ENCODE results near the gene TENT4A. TPM values are rescaled to one million over a fixed set of nuclear protein-coding genes. Genes with fewer than 3 reads are reported as not detected.
A peak's percentile ranks its signal among the peaks of the same experiment; 100 is the strongest.

The TENT4A gene
- total and polyA plus RNA-seq, 2 experiments from 2014 or later = 6.7 to 27.0 TPM

DNA sequence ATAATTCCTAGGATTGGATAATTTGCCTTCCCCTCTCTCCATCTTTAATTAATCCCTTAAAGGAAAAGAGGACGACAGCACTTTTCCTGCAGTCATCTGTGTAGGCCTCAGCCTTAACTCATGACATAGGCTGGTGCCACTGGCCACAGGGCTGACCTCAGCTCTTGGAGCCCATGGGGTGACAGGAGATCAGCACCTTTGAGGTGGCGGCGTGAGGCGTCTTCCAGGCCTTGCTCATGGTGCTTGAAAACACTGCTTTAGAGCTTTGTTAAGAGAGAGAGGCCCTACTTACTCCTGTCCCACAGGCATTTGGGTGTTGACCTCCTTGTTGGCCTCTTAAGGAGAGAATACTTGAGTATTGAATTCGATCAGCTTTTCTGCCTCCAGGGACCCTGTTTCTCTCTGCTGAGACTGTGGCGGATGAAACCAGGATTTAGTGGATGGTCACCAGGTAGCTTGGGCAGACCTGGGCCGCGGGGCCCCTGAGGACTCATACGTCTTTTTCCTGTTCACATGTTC lies 23.4 kb downstream of the TENT4A start:
- peaks cover 7% of the 10 kb centered on the region for H3K36me3 ChIP-seq
- TF ChIP-seq, protein P1, sequence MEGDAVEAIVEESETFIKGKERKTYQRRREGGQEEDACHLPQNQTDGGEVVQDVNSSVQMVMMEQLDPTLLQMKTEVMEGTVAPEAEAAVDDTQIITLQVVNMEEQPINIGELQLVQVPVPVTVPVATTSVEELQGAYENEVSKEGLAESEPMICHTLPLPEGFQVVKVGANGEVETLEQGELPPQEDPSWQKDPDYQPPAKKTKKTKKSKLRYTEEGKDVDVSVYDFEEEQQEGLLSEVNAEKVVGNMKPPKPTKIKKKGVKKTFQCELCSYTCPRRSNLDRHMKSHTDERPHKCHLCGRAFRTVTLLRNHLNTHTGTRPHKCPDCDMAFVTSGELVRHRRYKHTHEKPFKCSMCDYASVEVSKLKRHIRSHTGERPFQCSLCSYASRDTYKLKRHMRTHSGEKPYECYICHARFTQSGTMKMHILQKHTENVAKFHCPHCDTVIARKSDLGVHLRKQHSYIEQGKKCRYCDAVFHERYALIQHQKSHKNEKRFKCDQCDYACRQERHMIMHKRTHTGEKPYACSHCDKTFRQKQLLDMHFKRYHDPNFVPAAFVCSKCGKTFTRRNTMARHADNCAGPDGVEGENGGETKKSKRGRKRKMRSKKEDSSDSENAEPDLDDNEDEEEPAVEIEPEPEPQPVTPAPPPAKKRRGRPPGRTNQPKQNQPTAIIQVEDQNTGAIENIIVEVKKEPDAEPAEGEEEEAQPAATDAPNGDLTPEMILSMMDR (IDR thresholded peaks at IDR 0.05; ENCODE audit: low read depth, low read length) = no peak
- H3K27ac ChIP-seq = peak overlapping the region; percentile 65
- no peak for DNase-seq (ENCODE audit: low read depth in 1 of 2, low spot score in 1 of 2)
- no peaks in the 10 kb centered on the region for H3K27me3 ChIP-seq
- peaks cover 7% of the 10 kb centered on the region for H3K4me1 ChIP-seq (ENCODE audit: low read depth)
- H3K4me3 ChIP-seq = no peak overlapping the region
- no peaks in the 10 kb centered on the region for H3K9me3 ChIP-seq (ENCODE audit: low read depth)

DNA sequence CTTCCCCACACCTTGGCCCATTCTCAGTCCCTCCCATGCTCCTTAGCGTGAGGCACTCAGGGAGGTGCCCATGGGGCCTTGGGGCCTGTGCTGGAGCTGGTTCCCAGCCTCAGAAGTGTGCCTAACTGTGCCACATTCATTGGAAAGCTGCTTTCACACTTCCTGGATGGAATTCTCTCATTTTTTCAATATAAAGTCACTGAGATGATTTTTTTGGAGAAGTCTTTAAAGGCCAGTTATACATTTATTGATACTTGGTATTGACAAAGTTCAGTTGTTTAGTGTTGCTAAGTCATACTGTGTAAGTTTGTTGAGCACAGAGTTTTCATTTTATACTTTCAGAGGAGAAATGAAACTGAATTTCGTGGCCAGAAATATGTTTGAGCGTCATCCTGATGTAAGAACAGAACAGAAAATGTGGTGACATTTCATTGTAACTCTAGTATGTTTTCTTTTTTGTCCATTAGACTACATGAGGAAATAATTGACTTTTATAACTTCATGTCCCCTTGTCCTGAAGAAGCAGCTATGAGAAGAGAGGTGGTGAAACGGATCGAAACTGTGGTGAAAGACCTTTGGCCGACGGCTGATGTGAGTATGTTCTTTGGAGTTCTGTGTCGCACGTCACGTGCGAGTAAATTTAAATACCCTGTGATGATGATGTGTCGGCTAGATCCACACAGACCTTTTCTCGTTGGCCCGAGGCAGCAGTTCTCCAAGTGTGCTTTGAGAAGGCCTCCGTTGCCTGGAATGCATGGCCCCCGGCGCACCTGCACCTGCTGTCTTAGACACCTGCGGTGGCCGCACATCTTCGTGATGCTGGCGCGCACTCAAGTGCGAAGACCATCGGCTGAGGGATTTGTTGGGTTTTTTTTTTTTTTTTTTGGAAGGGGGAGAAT lies 24.1 kb downstream of the TENT4A start:
- Histone ChIP-seq H3K9me3 (ENCODE audit: low read depth) (no peaks in the 10 kb centered on the region), H3K27me3 (no peaks in the 10 kb centered on the region), H3K36me3 (peaks cover 7% of the 10 kb centered on the region), H3K27ac (no peak overlapping the region), H3K4me3 (no peak overlapping the region), H3K4me1 (ENCODE audit: low read depth) (peaks cover 7% of the 10 kb centered on the region)
- TF ChIP-seq, protein P1 (IDR thresholded peaks at IDR 0.05; ENCODE audit: low read depth, low read length) = no peak
- DNase-seq (ENCODE audit: low read depth in 1 of 2, low spot score in 1 of 2) = no peak

DNA sequence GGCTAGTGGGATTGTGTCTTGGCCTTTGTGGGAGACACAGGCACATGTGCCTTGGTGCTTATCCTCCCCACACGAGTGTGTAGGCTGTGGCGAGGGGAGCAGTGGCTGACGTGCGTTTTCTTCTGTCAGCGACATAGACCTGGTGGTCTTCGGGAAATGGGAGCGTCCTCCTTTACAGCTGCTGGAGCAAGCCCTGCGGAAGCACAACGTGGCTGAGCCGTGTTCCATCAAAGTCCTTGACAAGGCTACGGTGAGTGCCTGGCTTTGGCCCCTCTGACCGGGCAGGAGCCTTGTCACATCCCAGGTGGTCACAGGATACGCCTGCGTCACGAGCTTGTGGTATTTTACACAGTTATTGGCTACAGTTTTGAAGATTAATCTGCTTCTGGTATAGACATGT lies 26.4 kb downstream of the TENT4A start:
- H3K36me3 ChIP-seq = peaks cover 7% of the 10 kb centered on the region
- H3K27ac ChIP-seq = no peak overlapping the region
- H3K9me3 ChIP-seq (ENCODE audit: low read depth) = no peaks in the 10 kb centered on the region
- H3K4me1 ChIP-seq (ENCODE audit: low read depth) = peaks cover 7% of the 10 kb centered on the region
- H3K4me3 ChIP-seq = no peak overlapping the region
- no peak for DNase-seq (ENCODE audit: low read depth in 1 of 2, low spot score in 1 of 2)
- TF ChIP-seq, protein P1 (IDR thresholded peaks at IDR 0.05; ENCODE audit: low read depth, low read length) = no peak
- H3K27me3 ChIP-seq = no peaks in the 10 kb centered on the region

DNA sequence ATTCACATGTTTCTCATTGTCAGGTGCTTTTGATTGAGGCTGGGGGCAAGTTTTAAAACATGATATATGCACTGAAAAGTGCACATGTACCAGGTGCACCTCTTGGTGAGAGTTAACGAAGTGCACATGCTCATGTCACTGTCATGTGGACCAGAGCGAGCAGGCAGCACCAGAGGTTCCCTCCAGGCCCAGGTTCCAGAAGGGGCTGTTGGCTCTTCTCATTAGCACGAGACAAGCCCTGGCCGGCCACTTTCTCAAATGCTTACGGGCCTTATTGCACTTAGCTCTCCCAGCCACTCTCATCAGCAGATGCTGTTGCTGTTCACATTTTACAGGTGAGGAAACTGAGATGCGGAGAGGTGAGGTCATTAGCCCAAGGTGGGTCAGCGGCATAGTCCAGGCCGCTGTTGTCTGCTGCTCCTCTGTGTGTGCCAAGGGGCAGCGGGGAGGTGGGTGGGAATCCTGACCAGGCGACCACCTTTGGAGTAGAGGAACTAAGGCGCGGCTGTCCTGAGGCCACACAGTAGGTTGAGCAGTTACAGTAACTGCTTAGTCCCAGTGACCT lies 27.4 kb downstream of the TENT4A start:
- Histone ChIP-seq H3K4me1 (ENCODE audit: low read depth) (peaks cover 7% of the 10 kb centered on the region), H3K27ac (no peak overlapping the region), H3K4me3 (no peak overlapping the region), H3K36me3 (peaks cover 7% of the 10 kb centered on the region), H3K9me3 (ENCODE audit: low read depth) (no peaks in the 10 kb centered on the region), H3K27me3 (no peaks in the 10 kb centered on the region)
- no peak for DNase-seq (ENCODE audit: low read depth in 1 of 2, low spot score in 1 of 2)
- TF ChIP-seq, protein P1 (IDR thresholded peaks at IDR 0.05; ENCODE audit: low read depth, low read length) = no peak

DNA sequence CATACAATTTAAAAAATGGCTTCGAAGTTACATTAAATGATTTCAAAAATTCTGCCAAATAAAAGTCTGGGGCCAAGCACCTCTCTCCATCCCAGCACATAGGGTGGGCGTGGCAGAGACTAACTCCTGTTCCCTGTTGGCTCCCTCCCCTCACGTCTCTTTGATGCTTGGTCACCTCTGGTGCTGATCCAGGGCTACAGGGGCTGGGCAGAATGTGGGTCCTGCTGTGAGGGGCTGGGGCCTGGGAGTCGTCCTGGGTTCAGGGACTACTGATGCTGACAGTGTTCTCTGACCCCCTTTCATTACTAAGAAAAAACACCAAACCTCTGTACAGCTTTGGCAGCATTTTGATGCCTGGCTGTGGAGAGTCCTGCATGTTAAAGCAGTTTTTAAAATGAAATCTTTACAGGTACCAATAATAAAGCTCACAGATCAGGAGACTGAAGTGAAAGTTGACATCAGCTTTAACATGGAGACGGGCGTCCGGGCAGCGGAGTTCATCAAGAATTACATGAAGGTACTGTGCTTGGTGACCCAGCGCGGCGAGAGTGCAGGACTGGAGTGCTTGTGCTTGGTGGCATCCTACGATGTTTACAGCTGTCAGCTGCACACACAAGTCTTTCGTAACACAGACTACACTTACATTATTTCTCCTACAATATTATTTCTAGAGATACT lies 29.0 kb downstream of the TENT4A start:
- Histone ChIP-seq H3K27me3 (no peaks in the 10 kb centered on the region), H3K9me3 (ENCODE audit: low read depth) (no peaks in the 10 kb centered on the region), H3K27ac (no peak overlapping the region), H3K36me3 (peaks cover 16% of the 10 kb centered on the region), H3K4me3 (no peak overlapping the region), H3K4me1 (ENCODE audit: low read depth) (no peaks in the 10 kb centered on the region)
- no peak for DNase-seq (ENCODE audit: low read depth in 1 of 2, low spot score in 1 of 2)
- TF ChIP-seq, protein P1 (IDR thresholded peaks at IDR 0.05; ENCODE audit: low read depth, low read length) = no peak
